Measurements from ENCODE around the gene SHISAL1.
A peak's percentile ranks its signal among the peaks of the same experiment; 100 is the strongest.
"Not testable (repeated sequence)": the region's sequence is repeated elsewhere in the genome, so short reads cannot be mapped to it uniquely, and the experiment has no call there.

The SHISAL1 gene

DNA sequence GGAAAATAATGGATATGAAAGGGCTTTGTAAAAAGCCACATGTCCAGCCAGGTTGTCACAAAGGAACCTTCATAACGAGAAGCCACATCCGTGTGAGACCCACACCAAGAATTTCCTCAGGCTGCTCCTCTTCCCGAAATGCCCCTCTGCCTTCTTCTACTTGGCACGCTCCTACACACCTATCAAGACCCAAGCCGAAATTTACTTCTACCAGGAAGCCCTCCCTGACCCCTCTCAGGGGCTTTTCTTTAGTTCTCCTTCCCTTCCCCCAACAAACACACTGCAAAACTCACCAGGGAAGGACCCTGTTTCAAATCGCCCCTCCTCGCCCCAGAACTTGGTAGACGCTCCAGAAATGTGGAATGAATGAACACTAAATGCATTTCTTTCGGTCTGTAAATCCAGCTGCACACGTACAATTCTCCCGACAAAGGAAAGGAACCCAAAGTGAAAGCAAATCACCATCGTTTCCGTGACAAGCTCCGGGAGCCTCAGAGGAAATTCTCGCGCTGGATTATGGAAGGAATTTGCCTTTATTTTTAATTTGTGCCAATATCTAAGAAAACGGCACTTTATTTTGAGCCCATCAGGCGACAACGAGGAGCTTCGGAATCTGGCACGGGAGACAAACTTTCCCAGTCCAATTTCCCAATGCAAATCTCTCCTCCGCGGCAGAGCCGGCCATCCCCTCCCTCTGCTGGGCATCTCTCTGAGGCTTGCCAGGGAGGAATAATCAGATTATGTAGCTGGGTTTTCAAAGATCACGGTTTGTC, 13.2 kb upstream of the SHISAL1 start:
- peak; percentile 26 for DNase-seq

DNA sequence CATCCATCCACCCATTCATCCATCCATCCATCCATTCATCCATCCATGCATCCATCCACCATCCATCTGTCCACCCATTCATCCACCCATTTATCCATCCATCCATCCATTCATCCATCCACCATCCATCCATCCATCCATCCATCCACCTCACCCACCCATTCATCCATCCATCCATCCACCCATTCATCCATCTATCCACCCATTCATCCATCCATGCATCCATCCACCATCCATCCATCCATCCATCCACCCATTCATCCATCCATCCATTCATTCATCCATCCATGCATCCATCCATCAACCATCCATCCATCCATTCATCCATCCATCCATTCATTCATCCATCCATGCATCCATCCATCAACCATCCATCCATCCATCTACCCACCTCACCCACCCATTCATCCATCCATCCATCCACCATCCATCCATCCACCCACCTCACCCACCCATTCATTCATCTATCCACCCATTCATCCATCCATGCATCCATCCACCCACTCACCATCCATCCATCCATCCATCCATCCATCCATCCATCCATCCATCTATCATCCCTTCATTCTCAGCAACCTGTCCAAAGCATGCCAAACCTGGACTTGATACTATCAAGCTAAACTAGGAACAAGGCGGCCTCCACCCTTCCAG, 10.5 kb upstream of the SHISAL1 start:
- DNase-seq = not testable (repeated sequence)

DNA sequence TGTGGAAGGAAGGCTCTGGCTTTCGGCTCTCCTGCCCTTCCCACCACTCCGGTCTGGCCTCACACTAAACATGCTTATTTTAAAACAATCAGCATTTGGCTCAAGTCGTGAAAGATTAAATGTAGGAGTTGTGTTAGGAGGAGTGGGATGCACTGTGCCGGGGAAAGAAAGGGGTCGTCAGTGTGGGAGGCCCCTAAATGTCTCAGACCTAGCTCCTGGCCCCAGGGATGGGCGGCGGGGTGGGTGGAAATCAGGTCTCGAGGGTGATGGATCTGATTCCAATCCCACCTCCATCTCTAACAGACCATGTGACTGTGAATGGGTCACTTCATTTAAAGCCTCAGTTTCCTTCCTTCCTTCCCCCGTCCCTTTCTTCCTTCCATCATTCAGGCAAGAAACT, 6.9 kb upstream of the SHISAL1 start:
- DNase-seq = no peak

DNA sequence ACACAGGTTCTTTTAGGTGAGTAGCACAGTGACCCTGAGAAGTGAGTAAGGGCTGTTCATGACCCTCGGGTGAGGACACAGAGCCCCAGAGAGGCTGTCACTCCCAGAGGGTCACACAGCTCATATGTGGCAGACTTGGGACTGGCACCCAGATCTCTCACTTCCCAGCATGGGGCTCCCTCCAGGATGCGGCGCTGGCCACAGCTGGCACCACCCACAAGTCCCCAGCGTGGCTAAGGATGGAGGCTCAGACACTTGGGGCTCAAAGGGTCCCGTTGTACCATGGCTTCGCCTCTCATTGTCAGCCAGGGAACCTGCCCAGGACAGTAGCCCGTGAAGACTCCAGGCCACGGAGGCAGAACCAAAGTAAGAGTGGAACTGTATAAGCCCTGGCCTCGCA, 6.0 kb upstream of the SHISAL1 start:
- no peak for DNase-seq

DNA sequence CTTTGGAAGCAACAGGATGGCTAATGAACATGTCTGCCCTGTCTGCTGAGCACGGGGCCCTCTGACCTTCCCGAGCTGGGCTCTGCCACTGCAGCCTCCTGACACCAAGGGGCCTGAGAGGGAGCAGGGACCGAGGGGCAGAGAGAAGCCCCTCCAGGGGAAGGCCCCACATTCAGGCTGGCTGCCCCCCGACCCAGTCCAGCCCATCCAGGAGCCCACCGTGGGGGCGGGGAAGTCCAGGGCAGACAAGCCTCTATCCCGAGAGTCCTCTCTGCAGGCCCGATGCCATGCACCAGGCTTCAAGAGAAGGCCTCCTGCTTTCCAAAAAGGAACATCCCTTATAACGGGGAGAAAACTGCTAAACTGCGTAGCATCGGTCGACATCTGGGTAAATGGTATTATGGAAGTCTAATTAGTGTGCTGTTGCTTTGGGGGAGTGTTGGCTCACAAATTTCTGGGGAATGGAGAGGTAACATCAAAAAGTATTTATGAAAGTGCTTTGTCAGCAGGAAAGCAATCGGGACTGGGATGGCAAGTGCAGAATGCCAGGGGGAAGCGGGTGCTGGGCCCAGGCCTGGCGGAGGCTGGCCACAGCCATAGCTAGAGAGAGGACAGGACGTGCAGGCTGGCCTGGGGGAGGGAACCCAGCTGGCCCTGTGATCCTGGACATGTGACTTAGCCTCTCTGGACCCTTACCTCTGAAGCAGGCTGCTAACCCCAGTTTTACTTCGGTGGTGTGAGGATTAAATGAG, 5.3 kb upstream of the SHISAL1 start:
- no peak for DNase-seq

DNA sequence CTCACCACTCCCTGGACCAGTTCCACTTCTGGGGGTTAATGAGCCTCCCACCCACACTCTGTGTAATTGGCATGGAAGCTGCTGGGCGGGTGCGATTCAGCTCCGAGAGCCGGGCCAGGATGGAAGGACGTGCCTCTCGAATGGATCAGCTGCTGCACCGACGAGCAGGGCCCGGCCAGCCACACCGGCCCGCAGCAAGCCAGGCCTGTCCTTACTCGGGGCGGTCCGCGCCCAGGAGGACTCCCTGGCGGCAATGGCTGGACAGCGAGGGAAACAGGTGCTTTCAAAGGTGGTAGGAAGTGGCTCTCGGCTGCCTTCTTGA, 4.3 kb upstream of the SHISAL1 start:
- DNase-seq = no peak

DNA sequence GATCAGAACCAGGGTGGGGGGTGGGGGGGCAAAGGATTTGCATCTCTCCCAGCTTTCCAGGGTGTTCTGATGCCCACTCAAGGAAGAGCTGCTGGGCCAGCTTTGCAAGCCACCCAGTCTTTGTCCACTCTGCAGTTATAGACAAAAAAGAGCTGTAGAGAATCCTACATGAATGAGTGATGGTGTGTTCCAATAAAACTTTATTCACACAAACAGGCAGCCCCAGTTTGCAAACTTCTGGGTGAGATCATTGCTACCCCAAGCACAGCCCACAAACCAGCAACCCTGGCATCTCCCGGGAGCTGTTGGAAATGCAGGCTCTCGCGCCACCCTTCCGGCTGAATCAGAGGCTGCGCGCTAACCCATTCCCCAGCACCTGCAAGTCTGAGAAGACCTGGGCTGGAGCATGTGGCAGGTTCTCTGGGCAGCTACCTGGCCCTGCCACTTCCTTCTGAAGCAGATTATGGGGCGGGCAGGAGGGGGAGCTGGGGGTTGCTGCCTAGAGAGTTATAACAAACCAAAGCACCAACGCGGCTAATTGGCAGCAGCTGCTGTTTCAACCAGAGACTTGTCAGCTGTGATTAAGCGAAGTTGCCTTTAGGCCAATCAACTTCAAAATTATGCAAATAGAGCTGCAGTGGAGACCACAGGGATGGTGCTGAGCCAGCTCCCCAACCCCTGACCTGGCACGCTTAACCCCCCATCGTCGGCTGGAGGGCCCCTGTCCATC, 3.8 kb upstream of the SHISAL1 start:
- DNase-seq = peak; percentile 57

DNA sequence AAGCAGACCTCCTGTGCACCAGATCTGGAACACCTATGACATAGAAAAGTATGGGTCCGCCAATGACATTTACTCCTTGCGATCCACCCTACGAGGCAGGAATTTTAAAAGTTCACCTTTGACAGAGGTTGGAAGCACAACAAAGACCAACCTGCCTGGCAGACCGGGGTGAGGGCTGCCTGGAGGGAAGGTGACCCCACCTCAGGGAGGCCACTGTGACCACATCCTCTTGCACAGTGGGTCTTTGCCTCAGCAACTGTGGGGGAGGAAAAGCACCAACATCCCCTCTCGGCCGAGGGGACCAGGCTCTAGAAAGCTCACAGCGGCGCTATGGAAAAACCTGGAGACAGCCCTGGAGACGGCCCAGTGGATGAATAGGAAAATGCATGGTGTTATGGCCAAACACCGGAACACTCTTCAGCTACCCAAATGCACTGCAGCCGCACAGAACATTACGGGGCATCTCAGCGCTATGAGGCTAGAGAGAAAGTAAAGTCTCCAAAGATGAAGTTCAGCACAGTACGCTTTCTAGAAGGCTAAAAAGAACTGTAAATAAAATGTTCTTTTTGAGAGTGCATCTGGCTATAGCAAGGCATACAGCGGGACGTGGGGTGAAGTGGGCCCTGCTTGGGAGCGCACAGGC, 1.8 kb upstream of the SHISAL1 start:
- DNase-seq = no peak

DNA sequence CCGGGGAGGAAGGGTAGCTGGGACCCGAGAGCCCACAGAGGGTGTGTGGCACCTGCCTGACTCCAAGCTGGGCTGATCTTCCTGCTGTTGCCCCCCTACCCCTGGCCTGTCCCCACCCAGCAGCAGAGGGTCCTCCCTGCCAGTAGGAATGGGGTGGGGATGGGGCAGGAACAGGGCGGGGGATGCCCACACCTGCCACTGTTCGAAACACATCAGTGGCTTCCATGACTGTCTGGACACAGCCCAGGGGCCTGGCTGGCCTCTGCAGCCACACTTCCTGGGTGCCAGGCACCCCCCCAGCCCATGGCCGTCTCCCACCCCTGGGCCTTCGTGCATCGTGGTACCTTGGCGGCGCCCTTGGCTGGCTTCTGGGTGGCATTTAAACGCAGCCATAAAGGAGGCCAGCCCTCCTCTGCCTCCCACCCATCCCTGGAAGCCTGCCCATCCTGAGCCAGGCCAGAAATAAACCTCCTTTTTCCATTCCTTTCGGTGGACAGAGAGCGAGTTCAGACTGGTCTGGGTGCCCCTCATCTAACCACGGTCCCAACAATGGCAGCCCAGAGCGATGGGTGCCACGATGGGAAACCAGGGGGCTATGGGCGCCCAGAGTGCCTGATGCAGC, 745 bp upstream of the SHISAL1 start:
- DNase-seq = no peak

DNA sequence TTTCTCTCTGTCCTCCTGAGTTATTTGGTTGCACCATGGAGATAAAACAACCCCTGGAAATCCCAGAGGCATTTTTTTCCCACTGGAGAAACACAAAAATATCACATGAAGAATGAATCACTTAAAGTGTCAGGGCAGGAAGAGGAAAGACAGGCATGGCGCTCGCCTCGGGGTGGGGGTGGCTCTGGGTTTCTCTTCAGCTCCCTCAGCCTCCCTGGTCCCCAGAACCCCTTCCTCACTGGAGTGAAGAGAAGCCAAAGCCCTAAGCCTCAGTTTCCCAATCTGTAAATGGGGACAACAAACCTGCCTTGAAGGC, 938 bp downstream of the SHISAL1 start:
- DNase-seq = no peak

DNA sequence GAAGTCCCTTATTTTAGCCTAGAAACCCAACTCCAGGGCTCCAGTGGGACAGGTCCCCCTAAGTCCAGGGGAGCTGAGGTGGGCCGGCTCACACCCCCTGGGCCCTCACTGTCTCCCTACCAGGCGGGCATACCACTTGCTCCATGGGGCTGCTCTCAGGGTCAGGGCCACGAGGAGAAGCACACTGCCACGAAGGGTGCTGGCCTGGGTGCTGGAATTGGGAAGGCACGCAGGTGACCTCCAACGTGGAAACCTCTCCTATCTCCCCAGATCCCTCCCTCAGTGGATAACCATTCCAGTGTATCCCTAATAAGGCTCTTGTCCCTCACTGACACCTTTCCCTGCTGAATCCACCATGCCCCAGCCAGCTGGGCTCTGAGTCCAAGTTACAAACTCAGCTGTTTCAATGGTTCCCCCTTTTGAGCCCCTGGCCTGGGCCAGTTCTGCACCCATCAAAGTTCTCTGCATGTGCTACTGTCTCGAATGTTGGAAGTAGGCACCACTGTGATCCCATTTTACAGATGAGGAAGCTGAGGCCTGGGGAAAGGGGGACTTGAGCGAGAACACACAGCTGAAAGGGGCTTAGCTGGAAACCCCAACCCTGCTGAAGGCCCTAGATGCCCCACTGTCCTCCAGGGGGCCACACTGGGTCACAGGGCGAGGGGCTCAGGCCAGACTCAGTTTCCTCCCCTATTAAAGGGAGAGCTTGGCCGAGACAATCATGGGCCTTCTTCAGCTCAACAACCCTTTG, 1.5 kb downstream of the SHISAL1 start:
- DNase-seq = no peak

DNA sequence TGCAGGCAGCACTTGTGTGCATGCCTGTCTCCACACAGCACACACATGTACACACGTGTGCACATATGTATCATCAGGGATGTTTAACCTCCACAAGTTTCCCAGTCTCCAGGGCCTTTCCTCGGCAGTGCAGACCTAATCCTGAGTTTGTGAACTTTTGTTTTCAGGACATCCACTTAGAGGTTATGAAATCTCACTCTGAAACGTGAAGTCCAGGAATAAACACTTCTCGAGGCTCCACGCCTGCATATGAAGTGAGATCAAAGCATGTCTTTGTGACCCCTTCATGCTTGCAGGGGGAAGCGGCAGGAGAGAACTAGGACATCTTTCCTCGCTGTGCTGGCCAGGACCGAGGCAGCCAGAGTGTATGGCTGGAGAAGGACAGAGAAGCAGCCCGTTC, 3.1 kb downstream of the SHISAL1 start:
- no peak for DNase-seq

DNA sequence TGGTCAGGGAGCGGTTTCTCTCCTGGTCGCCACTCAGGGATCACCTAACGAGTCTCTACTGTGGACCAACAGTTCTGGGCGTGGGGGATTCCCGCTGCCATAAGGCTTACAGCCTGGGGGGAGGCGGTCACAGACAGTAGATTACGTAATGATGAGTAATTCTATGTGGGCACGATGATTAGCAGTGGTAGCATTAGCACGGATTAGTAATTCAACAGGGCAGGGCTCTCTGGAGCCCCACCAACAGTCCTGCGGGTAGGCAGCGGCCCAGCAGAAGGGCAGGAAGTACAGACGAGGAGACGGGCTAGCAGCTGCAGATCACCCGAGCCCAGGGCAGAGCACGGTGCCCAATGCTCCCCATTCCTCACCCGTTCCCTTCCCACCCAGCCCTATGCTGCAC, 3.6 kb downstream of the SHISAL1 start:
- DNase-seq = no peak

DNA sequence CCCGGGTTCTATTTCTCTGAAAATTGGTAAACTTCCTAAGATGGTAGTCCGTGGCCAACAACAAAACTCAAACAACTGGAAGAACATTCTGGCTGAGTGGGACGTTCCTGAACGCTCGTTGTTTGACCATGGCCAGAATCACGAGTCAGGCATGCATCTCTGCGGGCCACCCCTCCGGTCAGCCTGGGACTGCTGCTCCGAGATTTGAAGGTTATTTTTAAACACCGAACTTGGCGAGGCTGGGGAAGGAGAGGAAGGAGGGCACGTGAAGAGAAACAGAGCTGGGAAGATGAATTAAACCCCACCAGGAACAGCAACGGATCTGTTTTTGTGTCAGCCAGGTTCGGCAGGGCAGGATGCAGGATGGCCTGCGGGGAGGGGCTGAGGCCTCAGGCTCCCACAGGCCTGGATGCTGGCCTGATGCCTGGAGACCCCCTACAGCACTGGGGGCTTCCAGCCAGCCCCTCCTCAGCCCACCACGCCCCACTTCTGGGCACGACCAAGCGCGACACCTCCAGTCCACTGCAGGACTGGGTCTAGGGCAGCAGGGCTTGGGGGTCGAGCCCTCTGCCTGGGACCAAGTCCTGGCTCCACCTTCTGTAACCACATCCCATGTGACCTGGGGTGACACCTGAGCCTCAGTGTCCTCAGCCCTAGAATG, 5.1 kb downstream of the SHISAL1 start:
- no peak for DNase-seq

DNA sequence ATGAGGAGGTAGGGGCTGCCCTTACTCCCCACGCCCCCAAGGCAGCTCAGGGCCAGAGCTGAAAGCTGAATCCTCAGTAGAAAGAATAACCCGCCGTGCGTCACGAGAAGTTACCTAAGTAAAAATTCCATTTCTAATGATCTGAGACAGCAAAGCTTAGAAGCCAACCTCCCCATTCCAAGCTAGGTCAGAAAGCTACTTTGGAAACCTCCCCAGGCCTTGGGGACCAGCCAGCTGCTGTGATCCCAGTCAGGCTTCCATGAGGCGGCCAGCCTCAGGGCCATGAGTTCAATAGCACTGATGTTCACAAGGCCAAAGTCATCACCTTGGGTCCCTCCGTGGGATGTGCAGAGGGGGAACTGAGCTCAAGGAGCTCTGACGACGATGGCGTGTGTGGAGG, 6.9 kb downstream of the SHISAL1 start:
- no peak for DNase-seq

DNA sequence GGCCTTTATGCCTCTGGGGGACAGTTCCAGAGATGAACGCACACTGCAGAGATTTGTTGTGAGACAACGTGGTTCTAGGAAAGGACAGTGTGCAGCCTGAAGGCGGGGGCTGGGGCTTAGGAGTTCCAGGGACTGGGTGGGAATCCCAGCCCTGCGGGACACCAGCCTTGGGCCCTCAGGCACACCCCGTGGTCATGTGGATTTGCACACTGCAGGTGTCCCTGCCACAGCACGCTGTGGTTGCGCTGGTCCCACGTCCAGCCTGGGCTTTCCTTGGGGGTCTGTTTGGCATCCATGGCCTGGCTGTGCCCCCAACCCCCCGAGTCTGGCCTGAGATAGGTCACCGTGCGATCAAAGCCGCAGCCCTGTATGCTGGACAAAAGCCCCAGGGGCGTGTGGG, 7.3 kb downstream of the SHISAL1 start:
- DNase-seq = no peak

DNA sequence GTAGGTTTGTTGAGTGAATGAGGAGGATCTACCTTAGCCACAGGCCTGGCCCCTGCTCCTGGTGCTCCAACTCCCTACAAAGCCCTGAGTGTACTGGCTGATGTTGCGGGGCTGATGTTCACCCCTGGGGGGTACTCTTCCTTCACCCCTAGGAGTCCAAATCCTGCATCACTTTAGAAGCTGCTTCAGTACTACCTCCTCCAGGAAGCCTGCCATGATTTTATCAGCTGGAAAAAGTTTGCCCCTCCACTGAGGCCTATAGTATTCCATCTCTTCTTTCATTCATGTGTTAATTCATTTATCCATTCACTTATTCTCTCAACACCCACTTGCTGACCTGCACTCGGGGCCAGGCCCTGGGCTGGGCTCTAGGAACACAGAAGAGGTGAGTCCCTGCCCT, 7.8 kb downstream of the SHISAL1 start:
- DNase-seq = no peak

DNA sequence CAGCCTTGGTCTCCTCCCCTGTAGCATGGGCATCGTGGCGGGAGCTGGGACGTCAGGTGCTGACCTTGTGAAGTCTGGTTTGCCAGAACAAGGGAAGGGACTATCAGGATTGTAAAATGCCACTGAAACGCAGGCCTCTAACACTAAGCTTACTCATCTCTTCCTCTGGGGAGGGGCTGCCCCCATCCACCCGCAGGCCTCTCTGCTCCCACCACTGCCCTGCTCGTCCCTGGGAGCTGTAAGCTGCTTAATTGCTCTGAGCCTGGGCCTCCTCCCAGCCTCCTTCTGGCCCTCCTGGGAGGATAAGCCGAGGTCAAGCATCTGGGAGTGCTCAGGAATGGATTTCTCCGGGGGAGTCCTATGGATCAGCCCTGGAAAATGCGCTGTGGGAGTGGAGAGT, 8.4 kb downstream of the SHISAL1 start:
- no peak for DNase-seq

DNA sequence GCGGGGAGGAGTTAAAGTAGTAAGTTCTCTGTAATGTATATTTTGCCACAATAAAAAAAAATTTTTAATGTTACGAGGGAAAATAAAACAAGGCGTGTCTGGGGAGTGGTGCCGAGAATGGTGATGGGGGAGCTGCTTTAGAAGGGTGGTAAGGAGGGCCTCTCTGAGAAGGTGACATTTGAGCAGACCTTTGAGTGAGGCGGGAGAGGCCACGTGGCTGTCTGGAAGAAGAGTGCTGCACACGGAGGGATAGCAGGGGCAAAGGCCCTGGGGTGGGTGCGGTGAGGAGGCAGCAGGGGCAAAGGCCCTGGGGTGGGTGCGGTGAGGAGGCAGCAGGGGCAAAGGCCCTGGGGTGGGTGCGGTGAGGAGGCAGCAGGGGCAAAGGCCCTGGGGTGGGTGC, 10.4 kb downstream of the SHISAL1 start:
- DNase-seq = not testable (repeated sequence)

DNA sequence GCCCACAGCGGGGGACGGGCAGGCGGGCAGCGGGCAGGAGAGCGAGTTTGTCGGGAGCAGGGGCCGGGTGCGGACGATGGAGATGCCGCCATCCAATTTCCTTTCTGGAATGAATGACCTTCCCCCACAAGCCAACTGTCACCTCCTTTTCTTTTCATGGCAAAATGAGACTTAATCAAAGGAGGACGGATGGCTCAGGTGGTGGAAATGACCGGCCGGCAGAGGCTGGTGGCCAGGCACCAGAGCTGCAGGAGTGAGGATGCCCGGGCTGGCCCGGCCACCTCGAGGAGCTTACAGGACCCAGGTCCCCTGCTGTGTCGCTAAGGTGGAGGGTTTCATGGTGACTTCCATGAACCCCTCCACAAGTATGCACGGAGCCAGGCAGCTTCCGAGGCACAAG, 11.7 kb downstream of the SHISAL1 start:
- no peak for DNase-seq

DNA sequence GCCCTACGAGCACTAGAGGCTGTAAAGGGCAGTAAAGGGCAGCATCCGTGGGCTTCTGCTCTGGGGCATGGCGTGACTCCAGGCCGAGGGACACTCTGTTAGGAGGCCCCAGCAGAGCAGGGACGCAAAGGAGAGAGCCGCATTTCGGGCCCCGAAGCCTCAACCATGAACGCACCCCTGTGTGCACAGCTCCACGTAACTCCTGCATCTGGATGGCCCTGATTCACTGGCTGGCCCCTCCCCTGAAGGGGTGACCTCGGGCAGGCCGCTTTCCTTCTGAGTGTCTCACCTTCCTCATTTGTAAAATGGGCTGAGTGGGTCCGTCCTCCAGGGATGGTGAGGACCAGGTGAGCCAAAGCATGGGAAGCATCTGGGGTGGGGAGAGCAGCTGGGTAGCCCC, 13.6 kb downstream of the SHISAL1 start:
- no peak for DNase-seq

All from COR-L47 (cell line).